ENCODE results near the gene FOSL2.

The FOSL2 gene

GRCh38 chr2:28360718-28361293 lies 31.9 kb upstream of the FOSL2 start:
- TF ChIP-seq YY1 (IDR thresholded peaks at IDR 0.05; ENCODE audit: low read depth) (no peak), EGR1 (IDR thresholded peaks at IDR 0.05) (no peak)

DNA sequence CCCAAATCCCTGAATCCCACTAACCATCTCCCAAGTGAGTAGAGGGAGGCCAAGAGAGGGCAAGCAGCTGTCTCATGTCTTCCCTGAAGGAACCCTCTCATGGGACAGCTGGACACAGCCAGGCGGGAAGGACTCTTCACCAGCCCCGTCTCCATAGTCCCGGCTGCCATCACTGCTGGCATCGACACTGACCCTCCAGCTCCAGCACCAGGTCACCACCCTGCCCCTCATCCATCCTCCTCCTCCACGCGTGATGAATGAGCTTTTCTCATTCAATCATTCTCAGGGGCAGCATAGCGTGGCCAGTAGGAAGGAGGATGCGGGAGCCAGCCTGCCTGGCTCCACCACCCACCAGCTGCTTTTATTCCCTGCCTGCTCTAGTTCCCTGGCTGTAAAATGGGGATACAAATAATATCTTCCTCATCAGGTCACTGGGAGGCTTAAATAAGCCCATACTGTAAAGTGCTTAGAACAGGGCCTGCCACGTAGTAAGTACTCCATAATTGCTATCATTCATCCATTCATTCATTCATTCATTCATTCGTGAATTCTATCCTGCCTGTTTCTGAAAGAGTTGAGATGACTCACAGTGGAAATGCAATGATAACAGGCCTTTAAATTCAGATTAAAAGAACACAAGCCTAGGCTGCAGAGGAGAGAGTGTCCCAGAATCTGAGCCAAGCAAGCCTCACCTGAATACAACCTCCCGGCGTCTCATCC lies 30.5 kb upstream of the FOSL2 start:
- TF ChIP-seq NFIC (IDR thresholded peaks at IDR 0.05), result no peak
- no peak for TF ChIP-seq ZBTB7A (IDR thresholded peaks at IDR 0.05; ENCODE audit: low read depth)
- TF ChIP-seq EGR1 (IDR thresholded peaks at IDR 0.05), result no peak
- no peak for TF ChIP-seq FOXM1 (IDR thresholded peaks at IDR 0.05; ENCODE audit: borderline replicate concordance, low read depth)
- TF ChIP-seq YY1 (IDR thresholded peaks at IDR 0.05; ENCODE audit: low read depth), result no peak
- TF ChIP-seq, protein P1, sequence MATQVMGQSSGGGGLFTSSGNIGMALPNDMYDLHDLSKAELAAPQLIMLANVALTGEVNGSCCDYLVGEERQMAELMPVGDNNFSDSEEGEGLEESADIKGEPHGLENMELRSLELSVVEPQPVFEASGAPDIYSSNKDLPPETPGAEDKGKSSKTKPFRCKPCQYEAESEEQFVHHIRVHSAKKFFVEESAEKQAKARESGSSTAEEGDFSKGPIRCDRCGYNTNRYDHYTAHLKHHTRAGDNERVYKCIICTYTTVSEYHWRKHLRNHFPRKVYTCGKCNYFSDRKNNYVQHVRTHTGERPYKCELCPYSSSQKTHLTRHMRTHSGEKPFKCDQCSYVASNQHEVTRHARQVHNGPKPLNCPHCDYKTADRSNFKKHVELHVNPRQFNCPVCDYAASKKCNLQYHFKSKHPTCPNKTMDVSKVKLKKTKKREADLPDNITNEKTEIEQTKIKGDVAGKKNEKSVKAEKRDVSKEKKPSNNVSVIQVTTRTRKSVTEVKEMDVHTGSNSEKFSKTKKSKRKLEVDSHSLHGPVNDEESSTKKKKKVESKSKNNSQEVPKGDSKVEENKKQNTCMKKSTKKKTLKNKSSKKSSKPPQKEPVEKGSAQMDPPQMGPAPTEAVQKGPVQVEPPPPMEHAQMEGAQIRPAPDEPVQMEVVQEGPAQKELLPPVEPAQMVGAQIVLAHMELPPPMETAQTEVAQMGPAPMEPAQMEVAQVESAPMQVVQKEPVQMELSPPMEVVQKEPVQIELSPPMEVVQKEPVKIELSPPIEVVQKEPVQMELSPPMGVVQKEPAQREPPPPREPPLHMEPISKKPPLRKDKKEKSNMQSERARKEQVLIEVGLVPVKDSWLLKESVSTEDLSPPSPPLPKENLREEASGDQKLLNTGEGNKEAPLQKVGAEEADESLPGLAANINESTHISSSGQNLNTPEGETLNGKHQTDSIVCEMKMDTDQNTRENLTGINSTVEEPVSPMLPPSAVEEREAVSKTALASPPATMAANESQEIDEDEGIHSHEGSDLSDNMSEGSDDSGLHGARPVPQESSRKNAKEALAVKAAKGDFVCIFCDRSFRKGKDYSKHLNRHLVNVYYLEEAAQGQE (IDR thresholded peaks at IDR 0.05; ENCODE audit: low read depth), result no peak
- no peak for TF ChIP-seq CEBPB (IDR thresholded peaks at IDR 0.05)
- TF ChIP-seq MAX (IDR thresholded peaks at IDR 0.05), result no peak
- no peak for TF ChIP-seq USF1 (IDR thresholded peaks at IDR 0.05)
- no peak for TF ChIP-seq RAD21 (IDR thresholded peaks at IDR 0.05; ENCODE audit: low read depth)
- no peak for TF ChIP-seq TCF12 (IDR thresholded peaks at IDR 0.05; ENCODE audit: low read depth)
- TF ChIP-seq CREB1 (IDR thresholded peaks at IDR 0.05; ENCODE audit: low read depth), result no peak
- no peak for TF ChIP-seq TEAD4 (IDR thresholded peaks at IDR 0.05)
- TF ChIP-seq TAF1 (IDR thresholded peaks at IDR 0.05; ENCODE audit: low read depth), result no peak

DNA sequence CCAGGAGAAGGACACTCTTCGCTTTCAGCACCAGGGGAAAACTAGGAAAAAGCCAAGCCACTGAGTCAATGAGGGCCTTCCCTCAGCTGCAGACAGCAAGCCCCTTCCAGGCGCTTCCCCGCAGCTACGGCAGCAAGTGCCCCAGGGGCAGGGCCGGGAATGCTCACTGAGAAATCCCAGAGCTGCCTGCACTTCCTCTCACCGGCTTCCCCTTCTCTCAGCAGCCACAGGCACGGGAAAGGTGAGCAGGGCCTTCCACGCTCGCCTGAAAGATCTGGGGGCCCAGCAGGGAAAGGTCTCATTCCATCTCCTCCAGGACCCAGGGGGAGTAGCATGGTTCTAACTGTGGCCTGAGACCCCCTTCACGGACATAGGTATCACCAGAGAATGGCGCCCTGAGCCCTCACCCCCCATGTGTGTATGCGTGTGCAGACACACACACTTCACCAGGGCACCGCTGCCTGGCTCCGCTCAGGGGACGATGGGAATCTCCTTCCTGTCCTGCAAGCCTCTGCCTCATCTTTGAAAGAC lies 29.6 kb upstream of the FOSL2 start:
- TF ChIP-seq CREB1 (IDR thresholded peaks at IDR 0.05; ENCODE audit: low read depth) (no peak), RAD21 (IDR thresholded peaks at IDR 0.05; ENCODE audit: low read depth) (no peak), TCF12 (IDR thresholded peaks at IDR 0.05; ENCODE audit: low read depth) (no peak), NFIC (IDR thresholded peaks at IDR 0.05) (no peak), FOXM1 (IDR thresholded peaks at IDR 0.05; ENCODE audit: borderline replicate concordance, low read depth) (no peak), ZBTB7A (IDR thresholded peaks at IDR 0.05; ENCODE audit: low read depth) (no peak), EP300 (IDR thresholded peaks at IDR 0.05; ENCODE audit: borderline replicate concordance) (no peak)

- TF ChIP-seq TCF12 (IDR thresholded peaks at IDR 0.05; ENCODE audit: low read depth) (no peak), TAF1 (IDR thresholded peaks at IDR 0.05; ENCODE audit: low read depth) (no peak)
Measured at GRCh38 chr2:28363686-28364280, 28.9 kb upstream of the FOSL2 start.

GRCh38 chr2:28364610-28365009 lies 28.0 kb upstream of the FOSL2 start:
- TF ChIP-seq EGR1 (IDR thresholded peaks at IDR 0.05), result no peak
- TF ChIP-seq EP300 (IDR thresholded peaks at IDR 0.05; ENCODE audit: borderline replicate concordance), result no peak
- no peak for TF ChIP-seq TAF1 (IDR thresholded peaks at IDR 0.05; ENCODE audit: low read depth)
- no peak for TF ChIP-seq TEAD4 (IDR thresholded peaks at IDR 0.05)
- TF ChIP-seq CREB1 (IDR thresholded peaks at IDR 0.05; ENCODE audit: low read depth), result no peak
- no peak for TF ChIP-seq YY1 (IDR thresholded peaks at IDR 0.05; ENCODE audit: low read depth)
- no peak for TF ChIP-seq NFIC (IDR thresholded peaks at IDR 0.05)
- TF ChIP-seq CEBPB (IDR thresholded peaks at IDR 0.05), result no peak
- TF ChIP-seq MAX (IDR thresholded peaks at IDR 0.05), result no peak
- TF ChIP-seq FOXM1 (IDR thresholded peaks at IDR 0.05; ENCODE audit: borderline replicate concordance, low read depth), result no peak
- no peak for TF ChIP-seq ZBTB7A (IDR thresholded peaks at IDR 0.05; ENCODE audit: low read depth)

- no peak for TF ChIP-seq EP300 (IDR thresholded peaks at IDR 0.05; ENCODE audit: borderline replicate concordance)
- TF ChIP-seq TAF1 (IDR thresholded peaks at IDR 0.05; ENCODE audit: low read depth), result no peak
- no peak for TF ChIP-seq YY1 (IDR thresholded peaks at IDR 0.05; ENCODE audit: low read depth)
Measured at GRCh38 chr2:28365158-28365557, 27.5 kb upstream of the FOSL2 start.

- TF ChIP-seq TEAD4 (IDR thresholded peaks at IDR 0.05) (no peak), USF1 (IDR thresholded peaks at IDR 0.05) (no peak), CREB1 (IDR thresholded peaks at IDR 0.05; ENCODE audit: low read depth) (no peak), FOXM1 (IDR thresholded peaks at IDR 0.05; ENCODE audit: borderline replicate concordance, low read depth) (no peak), TAF1 (IDR thresholded peaks at IDR 0.05; ENCODE audit: low read depth) (no peak), MAX (IDR thresholded peaks at IDR 0.05) (no peak), TCF12 (IDR thresholded peaks at IDR 0.05; ENCODE audit: low read depth) (no peak), YY1 (IDR thresholded peaks at IDR 0.05; ENCODE audit: low read depth) (no peak), RAD21 (IDR thresholded peaks at IDR 0.05; ENCODE audit: low read depth) (no peak), ZBTB7A (IDR thresholded peaks at IDR 0.05; ENCODE audit: low read depth) (no peak), NFIC (IDR thresholded peaks at IDR 0.05) (no peak), EGR1 (IDR thresholded peaks at IDR 0.05) (no peak), CEBPB (IDR thresholded peaks at IDR 0.05) (no peak), EP300 (IDR thresholded peaks at IDR 0.05; ENCODE audit: borderline replicate concordance) (no peak)
- TF ChIP-seq, protein P1 (IDR thresholded peaks at IDR 0.05; ENCODE audit: low read depth), result no peak
Measured at GRCh38 chr2:28366149-28366495, 26.5 kb upstream of the FOSL2 start.
